Gastrocnemius medialis (tissue), 4 donors: ENCODE data around the gene HNRNPF. TPM values are rescaled to one million over a fixed set of nuclear protein-coding genes. Genes with fewer than 3 reads are reported as not detected.

Experiments
- ATAC-seq, 2 donors: fragments of 150-250 bp; one replicate each; pipeline ENCODE4 v1.9.1; 2016
- DNase-seq, 2 donors: peaks; one replicate each; pipeline ENCODE4 v3.0.0-alpha.2; 2019
- H3K27ac ChIP-seq, 4 donors: fragments of 200-600 bp; sonication (generic); 1 replicate in 1 of 4; 2 replicates in 3 of 4; pipeline ENCODE4 v1.5.1; 2016 to 2018; ENCODE audit warnings: mild to moderate bottlenecking in 2 of 4, moderate library complexity in 1 of 4
- H3K27me3 ChIP-seq, 3 donors: fragments of 200-600 bp; sonication (generic) in 2 of 3; 1 replicate in 1 of 3; 2 replicates in 2 of 3; pipeline versions ENCODE4 v1.5.1 to v1.6.0; 2016 to 2019; ENCODE audit warnings: mild to moderate bottlenecking in 1 of 3, moderate library complexity in 1 of 3
- H3K36me3 ChIP-seq, 2 donors: fragments of 200-600 bp; sonication (generic) in 1 of 2; one replicate each; pipeline ENCODE4 v1.5.1; 2017 to 2018
- H3K4me1 ChIP-seq, 2 donors: fragments of 200-600 bp; sonication (generic) in 1 of 2; one replicate each; pipeline ENCODE4 v1.5.1; 2016 to 2017; ENCODE audit warnings: mild to moderate bottlenecking in 2 of 2
- H3K4me3 ChIP-seq, 4 donors: fragments of 200-600 bp; sonication (generic) in 3 of 4; 1 replicate in 1 of 4; 2 replicates in 3 of 4; pipeline ENCODE4 v1.5.1; 2016 to 2019; ENCODE audit warnings: mild to moderate bottlenecking in 2 of 4
- H3K9me3 ChIP-seq, 3 donors: fragments of 200-600 bp; sonication (generic) in 2 of 3; 1 replicate in 1 of 3; 2 replicates in 2 of 3; pipeline ENCODE4 v1.5.1; 2016 to 2019
- POLR2A ChIP-seq, 2 donors: fragments of 450-650 bp; IDR thresholded peaks; one replicate each; pipeline ENCODE4 v1.6.1; 2017; ENCODE audit warnings: antibody characterized with exemption in 2 of 2, mild to moderate bottlenecking in 2 of 2, moderate library complexity in 2 of 2
- in situ Hi-C, 4 donors: fragments of 200-750 bp; cut with MboI; loops; one replicate each; pipeline versions ENCODE4 v1.15.0 to v1.8.0; 2017; ENCODE audit warnings: low sequenced_read_pairs in 4 of 4
- intact Hi-C: fragments of 100-400 bp; cut with DNase I; formaldehyde crosslinking; loops from one replicate; pipeline ENCODE4 v1.15.1; 2023; ENCODE audit warnings: low total_unique reads
- total RNA-seq, 4 donors: library from RNA; depleted of rRNA; stranded (reverse); fragments of >200 nt; gene quantifications; one replicate each; pipeline versions ENCODE4 v1.1.0 to v1.2.3, GENCODE V29; 2016
- TF ChIP-seq, protein P1 (sequence below), 5 experiments: fragments of 450-650 bp in 3 of 5; fragments of 200-600 bp in 2 of 5; sonication (generic) in 2 of 5; IDR thresholded peaks in 4 of 5; conservative IDR thresholded peaks in 1 of 5; 1 replicate in 4 of 5; 2 replicates in 1 of 5; pipeline ENCODE4 v1.5.1; 2016 to 2019; ENCODE audit warnings: antibody characterized with exemption in 5 of 5, mild to moderate bottlenecking in 3 of 5, moderate library complexity in 3 of 5

The HNRNPF gene
- total RNA-seq, 4 donors from 2014 or later, result 69.2 to 111 (median 90.6) TPM

DNA sequence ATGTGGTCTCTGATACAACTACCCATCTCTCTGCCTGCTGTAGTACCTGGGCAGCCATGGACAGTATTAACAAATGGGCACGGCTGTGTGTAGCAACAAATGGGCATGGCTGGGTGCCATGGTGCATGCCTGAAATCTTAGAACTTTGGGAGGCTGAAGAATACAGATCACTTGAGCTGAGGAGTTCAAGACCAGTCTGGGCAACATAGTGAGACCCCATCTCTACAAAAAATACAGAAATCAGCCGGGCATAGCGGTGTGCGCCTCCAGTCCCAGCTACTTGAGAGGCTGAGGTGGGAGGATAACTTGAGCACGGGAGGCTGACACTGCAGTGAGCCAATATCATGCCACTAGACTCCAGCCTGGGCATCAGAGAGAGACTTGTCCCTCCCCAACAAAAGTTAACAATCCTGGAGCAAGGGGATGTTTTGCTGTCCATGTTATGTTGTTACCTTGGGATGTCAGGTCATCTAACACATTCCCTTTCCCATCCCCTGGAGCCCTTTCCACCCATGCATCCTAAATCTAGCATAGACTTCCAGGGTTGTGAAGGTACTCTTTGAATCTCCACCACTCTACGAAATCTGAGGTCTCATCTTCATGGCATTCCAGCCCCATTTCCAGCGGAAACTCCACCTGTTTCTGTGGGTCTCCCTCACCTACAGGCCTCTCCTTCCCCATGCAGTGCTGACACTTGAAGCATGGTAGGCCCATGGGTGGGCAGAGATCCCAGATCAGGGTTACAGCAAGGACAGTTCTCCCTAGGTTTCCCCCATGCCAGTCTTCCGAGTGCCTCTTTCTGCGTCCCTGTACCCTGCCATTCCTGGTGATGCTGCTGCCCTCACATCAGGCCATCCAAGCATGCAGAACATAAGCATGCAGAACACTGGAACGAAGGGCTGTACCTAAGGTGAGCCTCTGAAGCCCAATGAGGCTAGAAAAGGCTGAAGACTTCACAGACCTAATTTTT lies 24.4 kb downstream of the HNRNPF start:
- TF ChIP-seq POLR2A (IDR thresholded peaks at IDR 0.05), result no peak
- TF ChIP-seq, protein P1, sequence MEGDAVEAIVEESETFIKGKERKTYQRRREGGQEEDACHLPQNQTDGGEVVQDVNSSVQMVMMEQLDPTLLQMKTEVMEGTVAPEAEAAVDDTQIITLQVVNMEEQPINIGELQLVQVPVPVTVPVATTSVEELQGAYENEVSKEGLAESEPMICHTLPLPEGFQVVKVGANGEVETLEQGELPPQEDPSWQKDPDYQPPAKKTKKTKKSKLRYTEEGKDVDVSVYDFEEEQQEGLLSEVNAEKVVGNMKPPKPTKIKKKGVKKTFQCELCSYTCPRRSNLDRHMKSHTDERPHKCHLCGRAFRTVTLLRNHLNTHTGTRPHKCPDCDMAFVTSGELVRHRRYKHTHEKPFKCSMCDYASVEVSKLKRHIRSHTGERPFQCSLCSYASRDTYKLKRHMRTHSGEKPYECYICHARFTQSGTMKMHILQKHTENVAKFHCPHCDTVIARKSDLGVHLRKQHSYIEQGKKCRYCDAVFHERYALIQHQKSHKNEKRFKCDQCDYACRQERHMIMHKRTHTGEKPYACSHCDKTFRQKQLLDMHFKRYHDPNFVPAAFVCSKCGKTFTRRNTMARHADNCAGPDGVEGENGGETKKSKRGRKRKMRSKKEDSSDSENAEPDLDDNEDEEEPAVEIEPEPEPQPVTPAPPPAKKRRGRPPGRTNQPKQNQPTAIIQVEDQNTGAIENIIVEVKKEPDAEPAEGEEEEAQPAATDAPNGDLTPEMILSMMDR (IDR thresholded peaks at IDR 0.05 in 4 of 5, conservative IDR thresholded peaks at IDR 0.05 in 1 of 5), result no peak
- intact Hi-C loops (no loop called here), in situ Hi-C loops (no loop called here)
- peaks cover 0 to 38% of the 10 kb centered on the region in 2 donors for H3K36me3 ChIP-seq
- no peak for ATAC-seq
- no peaks in the 10 kb centered on the region for H3K27me3 ChIP-seq
- H3K4me1 ChIP-seq, result no peaks in the 10 kb centered on the region
- no peak overlapping the region for H3K27ac ChIP-seq
- no peak overlapping the region for H3K4me3 ChIP-seq
- H3K9me3 ChIP-seq, result no peaks in the 10 kb centered on the region
- no peak for DNase-seq

DNA sequence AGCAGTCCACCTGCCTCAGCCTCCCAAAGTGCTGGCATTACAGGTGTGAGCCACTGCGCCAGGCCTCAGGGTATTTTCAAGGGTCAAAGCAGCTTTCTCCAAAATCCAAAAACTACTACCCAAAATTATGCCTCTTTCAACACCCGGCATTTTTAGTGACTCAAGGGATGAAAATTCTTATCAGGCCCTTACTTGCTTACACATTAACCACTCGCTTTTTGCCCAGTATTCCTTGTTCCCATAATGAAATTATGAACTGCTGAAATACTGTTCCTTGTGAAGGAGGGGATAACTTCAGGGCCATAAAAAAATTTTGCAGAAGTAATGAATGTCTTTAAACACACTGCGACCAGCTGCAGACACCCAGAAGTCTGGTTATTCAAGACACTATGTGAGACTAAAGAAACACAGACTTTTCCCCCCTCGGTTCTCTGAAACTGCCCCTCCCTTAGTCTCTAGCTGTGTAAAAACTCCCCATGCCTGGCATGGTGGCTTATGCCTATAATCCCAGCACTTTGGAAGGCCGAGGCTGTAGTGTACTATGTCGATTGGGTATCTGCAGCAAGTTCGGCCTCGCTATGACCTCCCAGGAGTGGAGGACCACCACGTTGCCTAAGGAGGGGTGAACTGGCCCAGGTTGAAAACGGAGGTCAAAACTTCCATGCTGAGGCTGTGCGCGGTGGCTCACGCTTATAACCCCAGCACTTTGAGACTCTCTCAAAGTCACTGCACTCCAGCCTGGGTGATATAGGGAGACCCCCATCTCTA lies 25.6 kb downstream of the HNRNPF start:
- no peak for ATAC-seq

GRCh38 chr10:43380610-43381222 lies 28.3 kb downstream of the HNRNPF start:
- in situ Hi-C loops, result no loop called here
- no peaks in the 10 kb centered on the region for H3K4me1 ChIP-seq
- no peak overlapping the region for H3K27ac ChIP-seq
- H3K9me3 ChIP-seq, result no peaks in the 10 kb centered on the region
- H3K27me3 ChIP-seq, result no peaks in the 10 kb centered on the region
- no peak overlapping the region for H3K4me3 ChIP-seq
- H3K36me3 ChIP-seq, result no peaks in the 10 kb centered on the region
- TF ChIP-seq, protein P1 (IDR thresholded peaks at IDR 0.05 in 4 of 5, conservative IDR thresholded peaks at IDR 0.05 in 1 of 5), result no peak
- TF ChIP-seq POLR2A (IDR thresholded peaks at IDR 0.05), result no peak
- DNase-seq, result no peak
- ATAC-seq, result no peak
- intact Hi-C loops, result no loop called here

More for the DNA sequence above, 25.6 kb downstream of the HNRNPF start:
- no peaks in the 10 kb centered on the region for H3K9me3 ChIP-seq
- intact Hi-C loops, result no loop called here
- DNase-seq, result no peak
- TF ChIP-seq POLR2A (IDR thresholded peaks at IDR 0.05), result no peak
- in situ Hi-C loops, result no loop called here
- no peaks in the 10 kb centered on the region for H3K4me1 ChIP-seq
- H3K27me3 ChIP-seq, result no peaks in the 10 kb centered on the region
- H3K27ac ChIP-seq, result no peak overlapping the region
- H3K36me3 ChIP-seq, result peaks cover 0 to 26% of the 10 kb centered on the region in 2 donors
- H3K4me3 ChIP-seq, result no peak overlapping the region

GRCh38 chr10:43377424-43377883 lies 31.5 kb downstream of the HNRNPF start:
- Histone ChIP-seq H3K36me3 (no peaks in the 10 kb centered on the region), H3K9me3 (no peaks in the 10 kb centered on the region), H3K27ac (no peak overlapping the region), H3K4me3 (no peak overlapping the region), H3K27me3 (no peaks in the 10 kb centered on the region), H3K4me1 (peaks cover 9 to 12% of the 10 kb centered on the region in 2 donors)
- no peak for DNase-seq
- TF ChIP-seq POLR2A (IDR thresholded peaks at IDR 0.05), result no peak
- TF ChIP-seq, protein P1 (IDR thresholded peaks at IDR 0.05 in 4 of 5, conservative IDR thresholded peaks at IDR 0.05 in 1 of 5), result no peak
- no peak for ATAC-seq
- intact Hi-C loops, result no loop called here
- in situ Hi-C loops, result no loop called here
